HTR-8/SVneo (cell line): ENCODE measurements around the gene GOLT1A.
A peak's percentile ranks its signal among the peaks of the same experiment; 100 is the strongest.

ENCODE experiments used
- DNase-seq: peaks from one replicate; pipeline ENCODE4 v3.0.0; 2011; ENCODE audit warnings: low spot score, mixed read lengths; ENCODE audit not compliant: insufficient read length
- FAIRE-seq: peaks from 2 replicates; lab custom pipeline; 2011; peaks lifted over from hg19 to GRCh38; lab: Jason Lieb, UNC

GOLT1A gene

GRCh38 chr1:204196068-204196795 lies 17.6 kb downstream of the GOLT1A start, which contains the start of gene KISS1:
KISS1 (minus strand) TSS chr1:204196491; CDS start chr1:204192876, 3,615 bp downstream.
- DNase-seq: no peak
- no peak for FAIRE-seq

- FAIRE-seq (no peak), DNase-seq (no peak)
Measured at GRCh38 chr1:204194771-204195170, 19.0 kb downstream of the GOLT1A start.

GRCh38 chr1:204194080-204194479 lies 19.7 kb downstream of the GOLT1A start:
- no peak for DNase-seq
- no peak for FAIRE-seq

GRCh38 chr1:204192589-204193352 lies 21.0 kb downstream of the GOLT1A start:
- no peak for DNase-seq
- FAIRE-seq: no peak

GRCh38 chr1:204192046-204192445 lies 21.7 kb downstream of the GOLT1A start:
- FAIRE-seq: no peak

GRCh38 chr1:204191456-204191855 lies 22.3 kb downstream of the GOLT1A start:
- no peak for FAIRE-seq
- DNase-seq: no peak

More at GRCh38 chr1:204192046-204192445, 21.7 kb downstream of the GOLT1A start:
- DNase-seq: no peak

GRCh38 chr1:204190212-204191211 lies 23.3 kb downstream of the GOLT1A start:
- no peak for FAIRE-seq
- DNase-seq: no peak

GRCh38 chr1:204188959-204189639 lies 24.7 kb downstream of the GOLT1A start:
- DNase-seq (no peak), FAIRE-seq (no peak)

- DNase-seq (no peak), FAIRE-seq (no peak)
Measured at GRCh38 chr1:204186597-204186996, 27.2 kb downstream of the GOLT1A start.

- DNase-seq (no peak), FAIRE-seq (no peak)
Measured at GRCh38 chr1:204181116-204181515, 32.7 kb downstream of the GOLT1A start.

- FAIRE-seq (no peak), DNase-seq (no peak)
Measured at GRCh38 chr1:204180133-204180532, 33.7 kb downstream of the GOLT1A start.

GRCh38 chr1:204178487-204179281 lies 35.1 kb downstream of the GOLT1A start:
- DNase-seq (no peak), FAIRE-seq (no peak)

GRCh38 chr1:204177133-204177532 lies 36.7 kb downstream of the GOLT1A start:
- peak; percentile 51 for FAIRE-seq
- DNase-seq: no peak

- no peak for FAIRE-seq
- DNase-seq: no peak
Measured at GRCh38 chr1:204176049-204176448, 37.7 kb downstream of the GOLT1A start.

GRCh38 chr1:204174958-204175357 lies 38.8 kb downstream of the GOLT1A start:
- no peak for FAIRE-seq
- DNase-seq: no peak

- DNase-seq (no peak), FAIRE-seq (no peak)
Measured at GRCh38 chr1:204172404-204173029, 41.3 kb downstream of the GOLT1A start.

- no peak for DNase-seq
- FAIRE-seq: peak; percentile 26
Measured at GRCh38 chr1:204171751-204172178, 42.0 kb downstream of the GOLT1A start.

GRCh38 chr1:204170494-204171155 lies 43.2 kb downstream of the GOLT1A start:
- no peak for DNase-seq
- FAIRE-seq: peak; percentile 48
